Astrocyte of the cerebellum (primary cell): ENCODE data around the gene KIAA1671.

Source experiments
- DNase-seq: peaks from one replicate; pipeline ENCODE4 v3.0.0-alpha.2; 2011; ENCODE audit warnings: low read depth
- H3K4me3 ChIP-seq: 2 replicates; pipeline ENCODE4 v1.5.1; 2011; ENCODE audit warnings: mild to moderate bottlenecking, low read depth, low read length, moderate library complexity
- in situ Hi-C: cut with HindIII; loops from 2 replicates; pipeline ENCODE4 v1.10.0; 2017; ENCODE audit warnings: low sequenced_read_pairs
- TF ChIP-seq, protein P1 (sequence below): IDR thresholded peaks from 2 replicates; pipeline ENCODE4 v1.5.1; 2012; ENCODE audit warnings: low read length, low read depth, moderate library complexity, mild to moderate bottlenecking; ENCODE audit errors: missing control alignments

The KIAA1671 gene

DNA sequence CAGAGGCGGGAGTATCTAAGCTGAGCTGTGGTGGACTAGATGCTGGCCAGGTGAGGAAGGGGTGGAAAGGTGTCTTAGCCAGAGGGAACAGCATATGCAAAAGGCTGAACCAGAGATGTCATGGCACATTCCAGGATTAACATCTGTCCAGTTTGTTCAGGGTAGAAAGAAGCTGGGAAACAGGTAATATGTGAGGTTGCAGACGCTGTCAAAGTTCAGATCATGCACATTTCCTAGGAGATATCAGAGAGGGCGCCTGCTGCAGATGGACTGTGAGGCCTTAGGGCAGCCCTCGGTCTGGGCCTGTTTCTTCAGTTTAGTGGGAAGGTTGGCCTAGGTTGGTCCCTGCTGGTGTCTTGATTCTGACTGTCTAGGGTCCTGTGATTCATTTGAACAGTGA, 149.5 kb downstream of the KIAA1671 start:
- in situ Hi-C loops = no loop called here
- TF ChIP-seq, protein P1, sequence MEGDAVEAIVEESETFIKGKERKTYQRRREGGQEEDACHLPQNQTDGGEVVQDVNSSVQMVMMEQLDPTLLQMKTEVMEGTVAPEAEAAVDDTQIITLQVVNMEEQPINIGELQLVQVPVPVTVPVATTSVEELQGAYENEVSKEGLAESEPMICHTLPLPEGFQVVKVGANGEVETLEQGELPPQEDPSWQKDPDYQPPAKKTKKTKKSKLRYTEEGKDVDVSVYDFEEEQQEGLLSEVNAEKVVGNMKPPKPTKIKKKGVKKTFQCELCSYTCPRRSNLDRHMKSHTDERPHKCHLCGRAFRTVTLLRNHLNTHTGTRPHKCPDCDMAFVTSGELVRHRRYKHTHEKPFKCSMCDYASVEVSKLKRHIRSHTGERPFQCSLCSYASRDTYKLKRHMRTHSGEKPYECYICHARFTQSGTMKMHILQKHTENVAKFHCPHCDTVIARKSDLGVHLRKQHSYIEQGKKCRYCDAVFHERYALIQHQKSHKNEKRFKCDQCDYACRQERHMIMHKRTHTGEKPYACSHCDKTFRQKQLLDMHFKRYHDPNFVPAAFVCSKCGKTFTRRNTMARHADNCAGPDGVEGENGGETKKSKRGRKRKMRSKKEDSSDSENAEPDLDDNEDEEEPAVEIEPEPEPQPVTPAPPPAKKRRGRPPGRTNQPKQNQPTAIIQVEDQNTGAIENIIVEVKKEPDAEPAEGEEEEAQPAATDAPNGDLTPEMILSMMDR = no peak
- no peak for DNase-seq
- H3K4me3 ChIP-seq = no peak overlapping the region

DNA sequence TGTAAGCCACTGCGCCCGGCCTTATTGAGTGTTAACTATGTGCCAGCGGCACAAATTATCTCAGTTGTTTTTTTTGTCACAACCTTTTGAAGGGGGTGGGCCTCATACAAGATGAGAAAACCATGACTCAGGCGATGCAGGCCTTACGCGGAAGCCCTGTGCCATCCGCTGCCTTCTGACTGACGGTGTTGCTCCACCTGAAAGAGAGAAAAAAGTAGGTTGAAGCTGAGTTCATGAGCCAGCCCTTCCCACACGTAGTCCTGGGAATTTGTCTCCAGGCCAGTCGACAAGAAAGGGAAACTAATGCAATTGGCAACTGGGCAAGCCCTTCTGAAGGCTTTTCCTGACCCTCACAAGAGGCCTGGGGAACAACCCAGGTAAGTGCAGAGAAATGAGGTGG, 150.2 kb downstream of the KIAA1671 start:
- DNase-seq = no peak
- TF ChIP-seq, protein P1 = no peak
- H3K4me3 ChIP-seq = no peak overlapping the region
- in situ Hi-C loops = no loop called here

DNA sequence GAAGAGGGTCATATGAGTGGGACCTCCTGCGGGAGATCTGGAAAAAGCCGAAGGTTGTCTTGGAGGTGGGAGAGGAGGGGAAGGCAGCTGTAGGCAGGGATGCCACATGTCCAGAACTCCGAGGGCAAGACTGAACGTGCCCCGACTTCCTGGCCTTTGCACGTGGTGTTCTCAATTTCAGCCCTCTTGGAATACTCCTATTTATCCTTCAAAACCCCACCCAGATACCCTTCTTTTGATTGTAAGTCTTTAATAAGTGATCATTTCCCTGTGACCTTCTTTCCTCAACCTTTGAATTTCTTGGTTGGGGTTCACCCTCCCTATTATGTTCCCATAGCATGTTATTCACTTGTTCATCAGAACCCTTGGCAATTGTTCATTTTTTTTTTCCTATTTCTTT, 151.9 kb downstream of the KIAA1671 start:
- DNase-seq = no peak
- TF ChIP-seq, protein P1 = no peak
- in situ Hi-C loops = no loop called here
- no peak overlapping the region for H3K4me3 ChIP-seq

DNA sequence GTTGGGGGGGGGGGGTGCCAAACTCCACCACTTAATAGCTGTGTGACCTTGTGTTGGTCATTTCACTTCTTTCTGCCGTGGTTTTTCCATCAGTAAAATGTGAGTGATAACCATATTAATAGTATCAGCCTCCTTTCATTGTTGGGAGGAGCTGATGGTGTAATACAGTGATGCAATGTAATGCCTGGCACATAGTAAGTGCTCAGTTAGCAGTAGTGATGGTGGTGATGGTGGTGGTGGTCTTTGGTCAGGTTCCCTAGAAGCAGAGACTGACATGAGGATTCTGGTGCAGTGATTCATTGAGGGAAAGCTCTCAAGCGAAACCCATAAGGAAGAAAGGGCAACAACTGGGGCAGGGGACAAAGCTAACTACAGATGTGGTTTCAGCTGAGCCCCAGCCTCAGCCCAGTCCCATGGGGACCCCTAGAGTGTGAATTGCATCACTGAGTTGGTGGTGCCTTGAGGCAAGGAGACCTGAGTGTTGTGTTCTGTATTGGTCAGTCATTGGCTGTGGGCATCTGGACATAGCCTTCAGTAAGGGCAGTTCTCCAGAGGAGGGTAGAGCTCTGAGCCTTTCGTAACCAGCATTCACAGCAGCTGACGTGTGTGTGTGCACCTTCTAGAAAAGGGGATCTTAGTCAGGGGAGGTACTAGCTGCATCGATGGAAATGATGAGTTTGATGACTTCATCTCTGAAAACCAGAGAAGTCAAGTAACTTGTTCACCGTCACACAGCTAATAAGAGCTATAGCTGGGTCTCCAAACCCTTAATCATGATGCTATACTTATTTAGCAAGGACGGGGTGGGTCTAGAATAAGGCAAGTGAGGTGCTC, 153.5 kb downstream of the KIAA1671 start:
- H3K4me3 ChIP-seq = no peak overlapping the region
- DNase-seq = no peak
- TF ChIP-seq, protein P1 = no peak
- in situ Hi-C loops = no loop called here

DNA sequence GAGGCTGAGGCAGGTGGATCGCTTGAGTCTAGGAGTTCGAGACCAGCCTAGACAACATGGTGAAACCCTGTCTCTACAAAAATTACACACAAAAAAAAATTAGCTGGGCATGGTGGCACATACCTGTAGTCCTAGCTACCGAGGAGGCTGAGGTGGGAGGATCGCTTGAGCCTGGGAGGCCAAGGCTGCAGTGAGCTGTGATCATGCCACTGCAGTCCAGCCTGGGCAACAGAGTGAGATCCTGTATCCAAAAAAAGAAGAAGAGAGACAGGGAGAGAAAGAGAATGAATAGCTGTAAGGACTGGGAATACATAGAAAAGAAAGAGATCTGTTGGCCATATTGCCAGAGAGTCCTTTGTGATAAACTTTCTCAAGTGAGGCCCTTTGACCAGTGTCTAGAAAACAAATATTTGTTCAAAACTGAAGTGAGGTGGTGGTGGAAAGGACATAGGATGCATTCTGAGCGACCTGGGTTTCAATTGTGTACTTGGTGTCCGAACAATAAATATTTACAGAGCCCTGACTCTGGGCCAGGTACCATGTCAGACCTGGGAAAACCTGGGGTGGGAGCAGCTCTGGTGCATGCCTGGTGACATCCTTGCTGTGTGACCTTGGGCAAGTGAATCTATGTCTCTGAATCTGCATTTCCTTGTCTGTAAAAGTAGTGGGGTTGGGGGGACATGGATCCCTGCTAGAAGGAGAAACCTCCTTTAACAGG, 157.5 kb downstream of the KIAA1671 start:
- TF ChIP-seq, protein P1 = no peak
- no peak overlapping the region for H3K4me3 ChIP-seq
- in situ Hi-C loops = no loop called here
- DNase-seq = no peak

DNA sequence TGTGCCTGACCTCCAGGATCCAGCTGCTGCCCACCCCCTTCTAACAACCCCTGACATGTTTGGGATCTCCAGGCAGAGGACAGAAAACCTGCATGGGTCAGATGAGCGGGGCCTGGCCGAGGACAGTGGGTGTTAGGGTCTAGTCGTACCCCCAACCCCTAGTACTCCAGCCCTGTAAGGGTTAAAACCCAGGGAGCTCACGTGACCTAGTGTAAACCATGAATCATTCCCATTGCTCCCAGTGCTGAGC, 158.0 kb downstream of the KIAA1671 start:
- H3K4me3 ChIP-seq = peak overlapping the region; percentile 44
- TF ChIP-seq, protein P1 = no peak
- in situ Hi-C loops = no loop called here
- peak; percentile 1 for DNase-seq
